Activated CD8-positive, alpha-beta memory T cell treated with anti-CD3 and anti-CD28 coated beads, Interleukin-2, amount 10 ng/mL, durations not matched to agents 7 days and 5 days (primary cell): Measurements from ENCODE around the gene PIGK. TPM values are rescaled to one million over a fixed set of nuclear protein-coding genes. Genes with fewer than 3 reads are reported as not detected.

Source experiments
- ATAC-seq: fragments of 150-1000 bp; cut with Tn5 transposase; one replicate; pipeline ENCODE4 v1.10.0; 2021; ENCODE audit warnings: moderate library complexity
- CTCF ChIA-PET: fragments of 350-600 bp; sonication (Branson Sonifier 250); formaldehyde crosslinking; loops from one replicate; lab custom pipeline; 2021; ENCODE audit warnings: antibody characterized with exemption; lab: Charles Lee
- DNase-seq: peaks from one replicate; pipeline ENCODE4 v3.0.0-alpha.2; 2020
- H3K27ac Mint-ChIP-seq: one replicate; pipeline ENCODE4 v1.8.0; 2021; ENCODE audit warnings: mild to moderate bottlenecking, mixed read lengths
- H3K27me3 Mint-ChIP-seq: one replicate; pipeline ENCODE4 v1.8.0; 2021; ENCODE audit warnings: mixed read lengths
- H3K36me3 Mint-ChIP-seq: one replicate; pipeline ENCODE4 v1.8.0; 2021; ENCODE audit warnings: mild to moderate bottlenecking, mixed read lengths
- H3K4me1 Mint-ChIP-seq: one replicate; pipeline ENCODE4 v1.8.0; 2021; ENCODE audit warnings: mixed read lengths
- H3K4me3 Mint-ChIP-seq: one replicate; pipeline ENCODE4 v1.8.0; 2021; ENCODE audit warnings: mild to moderate bottlenecking, moderate library complexity, mixed read lengths
- H3K9me3 Mint-ChIP-seq: one replicate; pipeline ENCODE4 v1.8.0; 2022; ENCODE audit warnings: low read depth, mixed read lengths
- total RNA-seq, 2 experiments: library from RNA; stranded (reverse); gene quantifications; one replicate each; pipeline ENCODE4 v1.2.3, GENCODE V29; 2021

The PIGK gene
- total RNA-seq, 2 experiments from 2014 or later: 22.8 to 26.0 TPM

DNA sequence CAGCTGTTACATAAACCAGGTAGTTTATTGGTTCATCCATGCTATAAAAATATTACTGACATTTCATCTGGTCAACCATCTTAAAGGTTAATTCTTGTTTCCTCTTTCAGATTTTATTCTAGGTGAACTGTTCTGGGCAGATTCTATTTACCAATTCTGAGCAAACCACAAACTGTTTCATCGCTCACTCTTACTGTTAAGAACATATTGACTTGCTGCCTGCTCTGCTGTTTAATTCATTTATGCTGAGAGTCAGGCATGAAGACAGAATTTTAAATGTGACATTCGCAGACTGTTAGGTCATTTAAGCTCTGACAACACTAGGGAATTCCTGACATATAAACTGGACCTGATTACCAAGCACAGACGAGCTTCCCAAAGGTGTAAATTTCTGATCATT is 98.3 kb downstream of the PIGK start:
- peaks cover 3% of the 10 kb centered on the region for H3K36me3 Mint-ChIP-seq
- ATAC-seq (no peak), DNase-seq (no peak)
- no peak overlapping the region for H3K4me3 Mint-ChIP-seq
- CTCF ChIA-PET: no interaction called here
- no peak overlapping the region for H3K27ac Mint-ChIP-seq
- H3K27me3 Mint-ChIP-seq: no peaks in the 10 kb centered on the region
- no peaks in the 10 kb centered on the region for H3K4me1 Mint-ChIP-seq
- no peaks in the 10 kb centered on the region for H3K9me3 Mint-ChIP-seq

DNA sequence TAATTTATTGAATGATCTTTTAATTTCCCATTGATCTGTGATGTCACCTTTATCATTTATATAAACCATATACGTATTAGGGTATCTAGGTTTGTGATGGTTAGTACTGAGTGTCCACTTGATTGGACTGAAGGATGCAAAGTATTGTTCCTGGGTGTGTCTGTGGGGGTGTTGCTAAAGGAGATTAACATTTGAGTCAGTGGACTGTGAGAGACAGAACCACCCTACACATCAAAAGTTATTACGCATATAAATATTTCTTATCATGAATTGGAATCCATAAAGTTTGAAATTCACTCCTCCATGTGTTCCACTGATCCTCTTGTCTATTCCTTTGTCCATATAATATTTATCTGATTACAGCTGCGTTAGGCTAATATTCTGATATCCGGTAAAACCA is 100.5 kb downstream of the PIGK start:
- DNase-seq (no peak), ATAC-seq (no peak)
- no peaks in the 10 kb centered on the region for H3K9me3 Mint-ChIP-seq
- no peaks in the 10 kb centered on the region for H3K27me3 Mint-ChIP-seq
- H3K4me1 Mint-ChIP-seq: no peaks in the 10 kb centered on the region
- CTCF ChIA-PET: no interaction called here
- peaks cover 3% of the 10 kb centered on the region for H3K36me3 Mint-ChIP-seq
- no peak overlapping the region for H3K4me3 Mint-ChIP-seq
- H3K27ac Mint-ChIP-seq: no peak overlapping the region

DNA sequence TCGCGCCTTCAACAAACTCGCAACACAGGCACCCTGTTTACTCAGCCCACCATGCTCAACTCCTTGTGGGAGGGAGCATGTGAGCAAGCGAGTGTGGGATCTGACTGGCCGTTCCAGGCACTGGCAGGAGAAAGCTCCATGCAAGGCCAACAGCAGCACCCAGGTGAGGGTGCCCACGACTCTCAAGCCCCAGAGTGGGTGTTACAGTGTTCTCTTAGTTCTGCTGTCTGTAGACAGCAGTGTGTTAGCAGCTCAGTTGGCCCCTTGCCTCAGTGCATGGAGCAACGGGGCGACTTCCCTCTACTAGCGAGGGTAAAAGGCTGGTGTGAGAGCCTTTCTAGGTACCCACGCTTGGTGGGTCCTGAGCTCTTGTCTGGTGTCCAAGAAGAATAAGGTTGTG is 114.6 kb downstream of the PIGK start:
- no peaks in the 10 kb centered on the region for H3K4me1 Mint-ChIP-seq
- H3K27me3 Mint-ChIP-seq: no peaks in the 10 kb centered on the region
- CTCF ChIA-PET: interaction anchor here (0.7 kb wide), 1 partner anchor 22 kb away, joined by 3 read pairs; no protein-coding TSS in a partner anchor
- no peak overlapping the region for H3K27ac Mint-ChIP-seq
- H3K4me3 Mint-ChIP-seq: no peak overlapping the region
- ATAC-seq (no peak), DNase-seq (no peak)
- H3K9me3 Mint-ChIP-seq: no peaks in the 10 kb centered on the region
- H3K36me3 Mint-ChIP-seq: no peaks in the 10 kb centered on the region

DNA sequence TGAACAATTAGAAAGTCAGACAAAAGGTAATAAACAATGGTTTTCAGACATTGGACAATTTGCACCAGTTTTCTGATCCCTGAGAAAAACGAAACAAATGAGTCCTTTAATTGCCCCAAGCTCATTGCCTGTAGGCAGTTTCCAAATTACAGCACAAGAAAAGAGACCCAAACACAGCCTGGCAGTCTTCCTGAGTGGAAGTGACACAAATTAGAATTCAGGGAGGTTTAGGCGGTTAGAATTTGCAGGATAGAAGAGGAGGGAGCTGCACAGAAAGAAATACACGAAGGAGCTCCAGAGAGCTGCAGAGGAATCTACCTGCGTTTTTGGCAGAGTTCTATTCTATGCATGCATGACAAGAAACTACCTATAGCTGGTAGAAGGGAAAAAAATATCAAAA is 115.7 kb downstream of the PIGK start:
- ATAC-seq (no peak), DNase-seq (no peak)
- no peak overlapping the region for H3K27ac Mint-ChIP-seq
- no peak overlapping the region for H3K4me3 Mint-ChIP-seq
- H3K4me1 Mint-ChIP-seq: no peaks in the 10 kb centered on the region
- no peaks in the 10 kb centered on the region for H3K9me3 Mint-ChIP-seq
- no peaks in the 10 kb centered on the region for H3K36me3 Mint-ChIP-seq
- CTCF ChIA-PET: no interaction called here
- H3K27me3 Mint-ChIP-seq: no peaks in the 10 kb centered on the region

DNA sequence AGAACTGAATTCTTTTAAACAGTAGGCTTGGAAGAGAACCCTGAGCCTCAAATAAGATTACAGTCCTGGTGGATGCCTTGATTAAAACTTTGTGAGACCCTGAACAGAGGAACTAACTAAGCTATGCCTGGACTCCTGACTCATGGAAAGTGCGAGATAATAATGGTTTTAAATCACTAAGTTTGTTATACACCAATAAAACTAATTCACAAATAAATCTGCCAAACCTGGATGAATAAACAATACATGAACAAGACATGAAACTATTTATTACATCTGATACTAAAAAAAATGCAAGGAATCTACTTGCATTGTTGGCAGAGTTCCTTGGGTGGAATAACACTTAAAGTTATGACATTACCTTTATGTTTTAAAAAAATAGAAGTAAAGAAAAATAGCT is 118.4 kb downstream of the PIGK start:
- peaks cover 2% of the 10 kb centered on the region for H3K36me3 Mint-ChIP-seq
- H3K4me1 Mint-ChIP-seq: no peaks in the 10 kb centered on the region
- ATAC-seq (no peak), DNase-seq (no peak)
- H3K27me3 Mint-ChIP-seq: no peaks in the 10 kb centered on the region
- H3K4me3 Mint-ChIP-seq: no peak overlapping the region
- CTCF ChIA-PET: no interaction called here
- H3K27ac Mint-ChIP-seq: no peak overlapping the region
- no peaks in the 10 kb centered on the region for H3K9me3 Mint-ChIP-seq

DNA sequence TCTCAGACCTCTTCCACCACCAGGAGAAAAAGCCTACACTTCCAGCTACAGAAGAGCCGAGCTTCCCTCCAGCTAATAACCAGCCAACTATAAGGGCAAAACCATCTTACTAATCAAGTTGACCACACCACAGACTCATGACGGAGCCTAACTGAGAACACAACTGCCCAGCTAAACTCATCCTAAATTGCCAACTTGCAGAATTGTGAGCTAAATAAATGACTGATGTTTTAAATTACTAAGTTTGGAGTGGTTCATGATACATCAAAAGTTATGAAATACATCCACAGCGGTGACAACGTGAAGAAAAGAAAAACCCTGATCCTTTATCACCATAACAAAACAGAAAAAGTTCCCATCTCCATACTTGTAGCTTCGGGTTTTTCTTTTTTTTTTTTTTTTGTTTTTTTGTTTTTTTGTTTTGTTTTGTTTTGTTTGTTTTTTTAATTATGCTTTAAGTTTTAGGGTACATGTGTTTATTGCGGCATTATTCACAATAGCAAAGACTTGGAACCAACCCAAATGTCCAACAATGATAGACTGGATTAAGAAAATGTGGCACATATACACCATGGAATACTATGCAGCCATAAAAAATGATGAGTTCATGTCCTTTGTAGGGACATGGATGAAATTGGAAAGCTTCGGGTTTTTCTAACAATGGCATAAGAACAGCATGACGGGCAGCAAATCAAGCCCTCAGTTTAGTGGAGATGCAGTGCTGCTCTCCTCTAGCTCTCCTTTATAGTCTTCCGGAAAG is 122.6 kb downstream of the PIGK start:
- Mint-ChIP-seq H3K4me3 (no peak overlapping the region), H3K36me3 (peaks cover 2% of the 10 kb centered on the region), H3K9me3 (no peaks in the 10 kb centered on the region), H3K4me1 (no peaks in the 10 kb centered on the region), H3K27ac (no peak overlapping the region), H3K27me3 (no peaks in the 10 kb centered on the region)
- CTCF ChIA-PET: no interaction called here
- no peak for DNase-seq
- no peak for ATAC-seq

DNA sequence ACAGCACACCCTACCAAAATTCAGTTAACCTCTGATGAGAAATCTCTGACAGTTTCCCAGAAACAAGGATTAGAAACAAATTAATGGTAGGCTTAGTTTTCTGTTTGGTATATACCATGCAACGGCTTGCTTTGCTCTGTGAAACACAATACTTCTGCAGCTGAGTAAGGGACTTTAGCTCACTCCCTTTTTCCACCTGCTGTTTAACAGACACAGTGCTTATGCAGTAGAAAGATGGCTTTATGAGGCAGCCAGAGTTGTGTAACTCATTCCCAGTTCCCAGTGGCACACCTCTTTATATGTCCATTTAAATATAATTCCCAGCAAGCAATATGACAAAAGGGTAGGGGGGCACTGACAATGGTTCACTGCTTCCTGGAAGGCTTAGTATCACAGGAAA is 124.0 kb downstream of the PIGK start:
- Mint-ChIP-seq H3K27me3 (no peaks in the 10 kb centered on the region), H3K4me3 (no peak overlapping the region), H3K27ac (no peak overlapping the region), H3K4me1 (no peaks in the 10 kb centered on the region), H3K9me3 (no peaks in the 10 kb centered on the region), H3K36me3 (peaks cover 2% of the 10 kb centered on the region)
- ATAC-seq: no peak
- DNase-seq: no peak
- CTCF ChIA-PET: no interaction called here

DNA sequence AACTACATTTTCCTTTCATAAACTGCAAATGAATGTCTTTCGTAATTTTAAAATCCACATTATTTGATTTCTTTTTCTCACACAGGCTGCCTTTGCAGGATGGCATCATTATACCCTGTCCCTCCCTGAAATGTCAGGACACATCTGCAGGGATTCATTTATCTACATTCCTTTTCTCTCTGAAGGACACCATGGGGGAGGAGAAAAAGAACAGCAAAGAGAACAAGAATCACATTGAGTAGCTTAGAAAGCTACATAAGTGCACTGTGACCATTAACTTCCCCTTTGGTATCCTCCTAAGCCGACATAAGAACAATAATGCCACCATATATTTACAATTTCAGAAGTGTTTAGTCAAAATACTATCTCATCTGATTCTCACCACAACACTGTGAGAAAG is 129.5 kb downstream of the PIGK start:
- ATAC-seq (no peak), DNase-seq (no peak)
- H3K4me3 Mint-ChIP-seq: no peak overlapping the region
- no peaks in the 10 kb centered on the region for H3K4me1 Mint-ChIP-seq
- no peaks in the 10 kb centered on the region for H3K27me3 Mint-ChIP-seq
- no peaks in the 10 kb centered on the region for H3K36me3 Mint-ChIP-seq
- no peak overlapping the region for H3K27ac Mint-ChIP-seq
- no peaks in the 10 kb centered on the region for H3K9me3 Mint-ChIP-seq
- CTCF ChIA-PET: no interaction called here

DNA sequence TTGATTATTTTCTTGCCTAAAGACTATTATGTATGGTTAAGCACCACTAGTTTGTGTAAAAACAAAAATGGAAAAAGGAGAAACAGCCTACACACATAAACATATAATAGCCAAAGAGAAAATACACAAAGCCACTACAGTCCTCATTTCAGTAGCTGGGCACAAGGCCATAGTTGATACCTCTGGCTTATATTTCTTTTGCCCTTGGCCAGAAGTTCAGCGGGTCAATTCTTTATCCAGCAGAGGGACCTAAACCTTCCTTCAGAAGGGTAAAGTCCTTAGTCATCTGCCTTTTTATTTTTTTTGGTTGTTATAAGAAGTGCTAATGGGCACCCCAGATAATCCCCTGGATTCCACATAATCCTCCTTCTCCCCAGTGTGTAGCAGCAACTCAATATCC is 134.1 kb downstream of the PIGK start:
- Mint-ChIP-seq H3K4me3 (no peak overlapping the region), H3K27me3 (no peaks in the 10 kb centered on the region), H3K4me1 (no peaks in the 10 kb centered on the region), H3K36me3 (no peaks in the 10 kb centered on the region), H3K9me3 (no peaks in the 10 kb centered on the region), H3K27ac (no peak overlapping the region)
- CTCF ChIA-PET: no interaction called here
- DNase-seq (no peak), ATAC-seq (no peak)

DNA sequence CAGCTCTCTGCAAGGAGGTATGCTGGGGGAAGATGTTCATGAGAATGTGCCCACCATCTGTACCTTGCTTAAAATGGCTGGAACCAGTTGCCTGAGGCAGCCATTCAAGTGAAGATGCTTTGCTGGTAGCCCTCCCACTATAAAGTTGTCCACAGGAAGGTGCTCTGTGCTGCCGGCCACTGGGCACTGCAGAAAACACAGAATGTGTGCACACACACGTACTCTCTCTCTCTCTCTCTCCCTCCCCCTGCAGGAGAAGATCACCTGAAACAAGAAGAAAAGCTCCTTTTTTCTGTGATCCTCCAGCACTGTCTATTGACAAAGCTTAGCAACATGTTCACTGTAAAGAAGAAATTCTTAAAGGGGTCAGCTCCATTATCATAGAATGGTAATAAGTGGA is 134.8 kb downstream of the PIGK start:
- Mint-ChIP-seq H3K9me3 (no peaks in the 10 kb centered on the region), H3K4me1 (no peaks in the 10 kb centered on the region), H3K27me3 (no peaks in the 10 kb centered on the region), H3K4me3 (no peak overlapping the region), H3K27ac (no peak overlapping the region), H3K36me3 (no peaks in the 10 kb centered on the region)
- ATAC-seq (no peak), DNase-seq (no peak)
- CTCF ChIA-PET: no interaction called here

DNA sequence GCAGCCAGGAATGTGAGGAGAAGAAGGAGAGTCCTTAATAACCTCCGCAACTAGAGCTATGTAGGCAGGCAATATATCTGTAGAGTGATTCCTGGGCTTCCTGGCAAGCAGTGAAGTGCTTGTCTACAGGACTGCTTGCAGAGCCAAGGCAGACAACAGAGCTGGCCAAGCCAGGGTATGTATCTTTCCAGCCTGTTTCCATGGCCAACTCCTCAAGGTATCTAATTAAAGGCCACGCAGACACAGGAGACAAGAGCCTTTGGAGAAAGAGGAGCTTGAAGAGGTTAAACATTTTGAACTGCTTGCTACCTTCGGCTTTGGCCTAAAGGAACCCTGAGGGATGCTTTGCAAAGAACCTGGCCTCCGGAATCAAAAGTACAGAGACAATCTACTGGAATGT is 137.4 kb downstream of the PIGK start:
- no peak for ATAC-seq
- no peak overlapping the region for H3K27ac Mint-ChIP-seq
- H3K9me3 Mint-ChIP-seq: no peaks in the 10 kb centered on the region
- DNase-seq: no peak
- no peaks in the 10 kb centered on the region for H3K36me3 Mint-ChIP-seq
- no peaks in the 10 kb centered on the region for H3K4me1 Mint-ChIP-seq
- CTCF ChIA-PET: no interaction called here
- H3K4me3 Mint-ChIP-seq: no peak overlapping the region
- no peaks in the 10 kb centered on the region for H3K27me3 Mint-ChIP-seq

DNA sequence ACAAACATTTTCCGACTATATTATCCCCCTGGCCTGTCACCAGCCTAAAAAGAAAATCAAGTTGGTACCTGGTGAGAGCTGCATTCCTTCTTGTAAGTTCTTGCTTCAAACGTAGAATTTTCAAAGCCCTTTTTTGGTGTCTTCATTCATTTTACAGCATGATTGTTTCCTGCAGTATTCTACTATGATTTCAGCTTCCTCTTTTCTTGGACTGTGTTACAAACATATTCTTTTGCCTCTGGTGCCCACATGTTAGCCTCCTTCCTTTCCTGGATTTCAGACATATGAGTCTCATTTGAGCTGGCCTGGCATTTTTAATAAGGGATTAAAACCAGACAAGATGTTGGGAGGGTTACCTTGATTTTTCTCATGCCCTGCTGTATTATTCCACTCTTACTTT is 142.5 kb downstream of the PIGK start:
- no peaks in the 10 kb centered on the region for H3K4me1 Mint-ChIP-seq
- H3K27ac Mint-ChIP-seq: no peak overlapping the region
- peaks cover 9% of the 10 kb centered on the region for H3K27me3 Mint-ChIP-seq

DNA sequence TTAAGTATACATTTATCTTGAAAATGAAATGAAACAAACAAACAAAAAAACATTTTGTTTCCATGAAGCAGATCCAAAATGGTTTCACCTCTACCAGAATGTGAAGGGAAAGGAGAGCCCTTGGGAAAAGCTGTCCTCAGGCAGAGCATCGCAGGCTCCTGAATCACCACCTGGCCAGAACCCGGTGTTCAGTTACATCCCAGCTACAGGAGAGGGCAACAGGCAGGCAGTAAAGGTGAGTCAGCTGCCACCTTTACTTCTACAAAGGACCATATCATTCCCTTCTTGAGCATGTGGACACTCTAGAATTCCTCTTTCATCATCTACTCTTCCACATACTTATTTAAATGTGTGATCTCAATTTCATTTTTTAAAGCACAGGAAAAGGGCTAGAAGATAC is 151.2 kb downstream of the PIGK start:
- Mint-ChIP-seq H3K9me3 (no peaks in the 10 kb centered on the region), H3K36me3 (no peaks in the 10 kb centered on the region), H3K27me3 (peaks cover 2% of the 10 kb centered on the region), H3K27ac (no peak overlapping the region), H3K4me3 (no peak overlapping the region), H3K4me1 (no peaks in the 10 kb centered on the region)
- CTCF ChIA-PET: no interaction called here
- no peak for ATAC-seq
- DNase-seq: no peak

More for the DNA sequence above, 142.5 kb downstream of the PIGK start:
- Mint-ChIP-seq H3K4me3 (no peak overlapping the region), H3K36me3 (no peaks in the 10 kb centered on the region), H3K9me3 (no peaks in the 10 kb centered on the region)
- no peak for ATAC-seq
- CTCF ChIA-PET: no interaction called here
- DNase-seq: no peak

DNA sequence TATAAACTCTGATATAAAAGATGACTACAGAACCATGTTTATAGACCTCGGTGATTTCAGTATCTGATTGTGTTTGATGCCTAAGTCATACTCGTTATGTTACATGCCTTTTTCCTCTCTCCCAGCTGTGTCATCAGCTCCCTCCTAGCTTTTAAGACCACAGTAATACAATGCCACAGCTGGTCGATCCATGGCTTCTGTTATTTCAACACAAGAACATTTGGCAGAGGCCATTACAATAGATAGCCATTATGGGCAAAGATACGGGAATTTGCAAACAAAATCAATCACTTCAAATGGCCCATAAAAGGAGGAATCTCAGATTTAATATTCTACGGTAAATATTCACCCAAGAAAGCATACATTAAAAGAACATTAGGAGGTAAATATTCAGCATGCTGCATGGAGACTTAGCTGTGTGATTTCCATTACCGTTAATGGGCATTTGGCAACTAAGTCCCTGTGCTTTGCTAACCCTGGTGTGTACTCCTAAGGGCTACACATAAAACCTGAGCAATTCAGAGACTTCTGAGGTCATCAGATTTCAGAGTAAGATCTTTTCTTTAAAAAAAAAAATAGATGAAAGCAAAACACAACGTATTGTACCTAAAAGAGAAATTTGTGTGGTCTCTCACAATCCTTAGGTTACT is 153.4 kb downstream of the PIGK start:
- H3K27ac Mint-ChIP-seq: no peak overlapping the region
- H3K36me3 Mint-ChIP-seq: no peaks in the 10 kb centered on the region
- no peaks in the 10 kb centered on the region for H3K4me1 Mint-ChIP-seq
- CTCF ChIA-PET: no interaction called here
- peaks cover 2% of the 10 kb centered on the region for H3K27me3 Mint-ChIP-seq
- H3K9me3 Mint-ChIP-seq: no peaks in the 10 kb centered on the region
- no peak overlapping the region for H3K4me3 Mint-ChIP-seq
- DNase-seq (no peak), ATAC-seq (no peak)
